Right lobe of liver (tissue), 4 donors: ENCODE measurements around the gene EVA1A.
"Not testable (repeated sequence)": the region's sequence is repeated elsewhere in the genome, so short reads cannot be mapped to it uniquely, and the experiment has no call there.

Source experiments
- CTCF ChIP-seq, 4 donors: fragments of 200-600 bp in 3 of 4; fragments of 450-650 bp in 1 of 4; IDR thresholded peaks; one replicate each; pipeline versions ENCODE4 v1.5.1 to v1.8.0; 2016 to 2022; ENCODE audit warnings: antibody characterized with exemption in 4 of 4, mild to moderate bottlenecking in 2 of 4
- POLR2A ChIP-seq: fragments of 450-650 bp; IDR thresholded peaks from one replicate; pipeline ENCODE4 v1.6.1; 2017; ENCODE audit warnings: antibody characterized with exemption, mild to moderate bottlenecking
- donor health status: DM: no; HTN: no; CAD: no.
- donor health status: DM: no; HTN: no; CAD: no.
- donor health status: DM: no; HTN: yes; CAD: no.

GRCh38 chr2:75477696-75478095, 83.0 kb downstream of the EVA1A start:
- TF ChIP-seq POLR2A; CTCF (IDR thresholded peaks at IDR 0.05): not testable (repeated sequence)
